Ishikawa (cell line): ENCODE results near the gene CFAP141.

Source experiments
- CEBPB ChIP-seq: IDR thresholded peaks from 2 replicates; pipeline ENCODE4 v1.6.1; 2012
- CREB1 ChIP-seq: IDR thresholded peaks from 2 replicates; pipeline ENCODE4 v1.6.1; 2012; ENCODE audit warnings: low read depth
- EGR1 ChIP-seq: IDR thresholded peaks from 2 replicates; pipeline ENCODE4 v1.6.1; 2012
- EP300 ChIP-seq: IDR thresholded peaks from 2 replicates; pipeline ENCODE4 v1.6.1; 2012; ENCODE audit warnings: borderline replicate concordance
- FOXM1 ChIP-seq: IDR thresholded peaks from 2 replicates; pipeline ENCODE4 v1.6.1; 2012; ENCODE audit warnings: low read depth, borderline replicate concordance
- NFIC ChIP-seq: IDR thresholded peaks from 2 replicates; pipeline ENCODE4 v1.6.1; 2012
- RAD21 ChIP-seq: IDR thresholded peaks from 2 replicates; pipeline ENCODE4 v1.6.1; 2012; ENCODE audit warnings: low read depth
- REST ChIP-seq: IDR thresholded peaks from 2 replicates; pipeline ENCODE4 v1.6.1; 2012; ENCODE audit warnings: low read depth, mild to moderate bottlenecking
- TAF1 ChIP-seq: IDR thresholded peaks from 2 replicates; pipeline ENCODE4 v1.6.1; 2012; ENCODE audit warnings: low read depth, mild to moderate bottlenecking
- TCF12 ChIP-seq: IDR thresholded peaks from 2 replicates; pipeline ENCODE4 v1.6.1; 2012; ENCODE audit warnings: low read depth
- TEAD4 ChIP-seq: IDR thresholded peaks from 2 replicates; pipeline ENCODE4 v1.6.1; 2012
- YY1 ChIP-seq: IDR thresholded peaks from 2 replicates; pipeline ENCODE4 v1.6.1; 2012; ENCODE audit warnings: low read depth
- ZBTB7A ChIP-seq: IDR thresholded peaks from 2 replicates; pipeline ENCODE4 v1.6.1; 2012; ENCODE audit warnings: low read depth
- TF ChIP-seq, protein P1 (sequence below): IDR thresholded peaks from 2 replicates; pipeline ENCODE4 v1.6.1; 2012
- TF ChIP-seq, protein P2 (sequence below): IDR thresholded peaks from 2 replicates; pipeline ENCODE4 v1.6.1; 2012

Gene CFAP141

GRCh38 chr1:154239491-154239890, 33.4 kb upstream of the CFAP141 start:
- TF ChIP-seq RAD21 = no peak
- no peak for TF ChIP-seq REST
- TF ChIP-seq EP300 = no peak
- no peak for TF ChIP-seq EGR1
- no peak for TF ChIP-seq TCF12
- TF ChIP-seq TEAD4 = no peak
- no peak for TF ChIP-seq YY1
- no peak for TF ChIP-seq CREB1
- no peak for TF ChIP-seq TAF1

DNA sequence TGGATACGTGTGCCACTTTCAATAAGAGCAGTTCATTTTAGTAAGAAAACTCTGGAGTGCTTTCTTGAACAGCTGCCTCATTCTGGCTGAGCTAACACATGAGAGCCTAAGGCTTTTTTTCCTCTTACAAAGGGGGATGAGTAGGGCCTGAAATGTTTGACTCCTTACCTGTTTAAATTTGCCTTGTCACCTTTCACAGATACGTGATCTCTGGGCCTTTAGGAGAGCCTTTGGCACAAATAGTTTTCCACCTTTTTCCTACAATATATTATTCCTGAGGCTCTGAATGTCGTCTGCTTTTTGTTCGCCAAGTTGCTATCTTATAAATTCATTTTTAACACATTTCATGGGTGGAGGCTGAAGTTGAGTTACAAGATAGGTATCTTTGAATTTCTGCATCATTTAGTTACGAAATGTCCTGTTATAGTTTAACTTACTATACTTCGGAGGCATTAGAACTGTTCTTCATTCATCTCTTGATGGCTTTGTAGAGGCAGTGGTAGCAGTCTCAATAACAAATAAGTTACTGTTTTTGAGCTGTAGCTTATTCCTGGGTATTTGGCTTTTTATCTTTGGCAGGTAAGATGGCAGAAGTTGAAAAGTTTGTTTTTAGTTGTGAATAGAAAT, 31.9 kb upstream of the CFAP141 start:
- TF ChIP-seq TCF12 (no peak), YY1 (no peak), TAF1 (no peak), CREB1 (no peak), NFIC (no peak), EGR1 (no peak), FOXM1 (no peak), CEBPB (no peak), RAD21 (no peak), TEAD4 (no peak), REST (no peak), ZBTB7A (no peak), EP300 (no peak)
- TF ChIP-seq, protein P1, sequence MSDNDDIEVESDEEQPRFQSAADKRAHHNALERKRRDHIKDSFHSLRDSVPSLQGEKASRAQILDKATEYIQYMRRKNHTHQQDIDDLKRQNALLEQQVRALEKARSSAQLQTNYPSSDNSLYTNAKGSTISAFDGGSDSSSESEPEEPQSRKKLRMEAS = no peak
- TF ChIP-seq, protein P2, sequence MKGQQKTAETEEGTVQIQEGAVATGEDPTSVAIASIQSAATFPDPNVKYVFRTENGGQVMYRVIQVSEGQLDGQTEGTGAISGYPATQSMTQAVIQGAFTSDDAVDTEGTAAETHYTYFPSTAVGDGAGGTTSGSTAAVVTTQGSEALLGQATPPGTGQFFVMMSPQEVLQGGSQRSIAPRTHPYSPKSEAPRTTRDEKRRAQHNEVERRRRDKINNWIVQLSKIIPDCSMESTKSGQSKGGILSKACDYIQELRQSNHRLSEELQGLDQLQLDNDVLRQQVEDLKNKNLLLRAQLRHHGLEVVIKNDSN = no peak

DNA sequence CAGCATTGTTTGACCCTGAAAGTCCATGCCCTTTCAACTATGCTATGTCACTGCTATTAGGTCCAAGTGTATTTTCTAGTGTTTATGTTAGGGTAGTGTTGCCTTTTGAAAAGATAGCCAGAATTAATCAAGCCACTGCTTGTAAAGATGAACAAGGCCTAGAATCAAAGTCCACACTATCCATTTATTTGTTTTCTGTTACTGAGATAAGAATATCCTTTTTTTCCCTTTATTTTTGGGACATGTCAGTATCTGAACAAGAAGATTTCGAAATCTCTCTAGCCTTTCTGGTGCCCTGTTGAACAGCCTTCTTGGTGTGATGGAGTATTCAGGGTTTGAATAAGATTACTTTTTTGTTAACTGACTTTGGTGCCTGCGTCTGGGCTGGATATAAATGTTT, 31.3 kb upstream of the CFAP141 start:
- TF ChIP-seq REST = no peak
- TF ChIP-seq ZBTB7A = no peak
- TF ChIP-seq NFIC = no peak
- TF ChIP-seq YY1 = no peak
- no peak for TF ChIP-seq EP300
- no peak for TF ChIP-seq RAD21
- TF ChIP-seq TAF1 = no peak
- no peak for TF ChIP-seq TCF12
- no peak for TF ChIP-seq CEBPB
- no peak for TF ChIP-seq CREB1
- TF ChIP-seq TEAD4 = no peak
- no peak for TF ChIP-seq EGR1
- TF ChIP-seq FOXM1 = no peak
- TF ChIP-seq, protein P1 = no peak
- TF ChIP-seq, protein P2 = no peak

DNA sequence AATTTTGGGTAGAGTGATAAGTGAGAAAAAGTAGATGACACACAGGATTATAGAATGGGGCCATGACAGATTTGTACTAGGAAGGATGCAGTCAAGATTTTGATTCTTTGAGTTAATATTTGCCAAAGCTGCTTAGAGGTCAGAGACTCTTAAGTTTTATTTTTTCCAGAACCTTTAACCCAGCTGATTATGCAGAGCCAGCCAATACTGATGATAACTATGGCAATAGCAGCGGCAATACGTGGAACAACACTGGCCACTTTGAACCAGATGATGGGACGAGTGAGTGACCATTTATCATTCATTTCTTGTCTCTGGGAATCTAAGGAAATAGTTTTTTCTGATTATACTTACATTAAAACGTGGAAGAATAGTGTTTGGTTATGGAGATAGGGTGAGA, 30.7 kb upstream of the CFAP141 start:
- TF ChIP-seq FOXM1 (no peak), RAD21 (no peak), CREB1 (no peak), ZBTB7A (no peak), CEBPB (no peak)
